Tibial nerve (tissue), 4 donors: Measurements from ENCODE around the gene ZNG1C. TPM values are rescaled to one million over a fixed set of nuclear protein-coding genes. Genes with fewer than 3 reads are reported as not detected.
"Not testable (repeated sequence)": the region's sequence is repeated elsewhere in the genome, so short reads cannot be mapped to it uniquely, and the experiment has no call there.

Experiments used
- DNase-seq, 2 donors: peaks; one replicate each; pipeline ENCODE4 v3.0.0-alpha.2; 2019; ENCODE audit warnings: low spot score in 2 of 2
- H3K27ac ChIP-seq, 4 donors: fragments of 200-600 bp; sonication (generic) in 3 of 4; one replicate each; pipeline ENCODE4 v1.5.1; 2017 to 2019; ENCODE audit warnings: mild to moderate bottlenecking in 1 of 4
- H3K27me3 ChIP-seq, 2 donors: fragments of 200-600 bp; sonication (generic) in 1 of 2; one replicate each; pipeline versions ENCODE4 v1.5.1 to v1.6.0; 2017 to 2019
- H3K36me3 ChIP-seq, 3 donors: fragments of 200-600 bp; sonication (generic); one replicate each; pipeline ENCODE4 v1.5.1; 2018 to 2019
- H3K4me1 ChIP-seq, 4 donors: fragments of 200-600 bp; sonication (generic) in 3 of 4; one replicate each; pipeline ENCODE4 v1.5.1; 2017 to 2019
- H3K4me3 ChIP-seq, 4 donors: fragments of 200-600 bp; sonication (generic) in 3 of 4; one replicate each; pipeline ENCODE4 v1.5.1; 2017 to 2019; ENCODE audit warnings: mild to moderate bottlenecking in 1 of 4, moderate library complexity in 1 of 4
- H3K9me3 ChIP-seq, 4 donors: fragments of 200-600 bp; sonication (generic) in 3 of 4; one replicate each; pipeline ENCODE4 v1.5.1; 2017 to 2019
- WGBS, 2 donors: methylation state at CpG; one replicate each; pipeline ENCODE4 v1.1.5; 2018; 5-methylcytosine and 5-hydroxymethylcytosine counted together
- total RNA-seq, 4 donors: library from RNA; depleted of rRNA; stranded (reverse); fragments of >200 nt; gene quantifications; one replicate each; pipeline ENCODE4 v1.1.0, GENCODE V29; 2016

The ZNG1C gene
- total RNA-seq, result 10 to 100 TPM; 12.2 to 24.6 (median 18.1) TPM

- DNase-seq, H3K27me3 ChIP-seq, H3K4me3 ChIP-seq, H3K36me3 ChIP-seq, H3K4me1 ChIP-seq, H3K27ac ChIP-seq, H3K9me3 ChIP-seq: not testable (repeated sequence)
- no CpG with 5 or more reads among the region's 32 CpGs for WGBS, 2 donors
Observed at GRCh38 chr9:68241683-68242082, at the start of gene ZNG1C. ZNG1C (plus strand) TSS chr9:68241983; CDS start chr9:68242032, 49 bp downstream.

GRCh38 chr9:68242437-68242836, 654 bp downstream of the ZNG1C start:
- H3K27ac ChIP-seq, H3K9me3 ChIP-seq, H3K4me1 ChIP-seq: not testable (repeated sequence)

GRCh38 chr9:68281041-68281440, 39.3 kb downstream of the ZNG1C start:
- H3K36me3 ChIP-seq, H3K4me3 ChIP-seq, DNase-seq, H3K9me3 ChIP-seq, H3K27ac ChIP-seq, H3K4me1 ChIP-seq, H3K27me3 ChIP-seq: not testable (repeated sequence)
- 95 to 98% methylated on average over 10 to 11 of the region's 16 CpGs for WGBS, 2 donors

More at GRCh38 chr9:68242437-68242836, 654 bp downstream of the ZNG1C start:
- H3K27me3 ChIP-seq, DNase-seq, H3K4me3 ChIP-seq, H3K36me3 ChIP-seq: not testable (repeated sequence)
- no CpG with 5 or more reads among the region's 11 CpGs for WGBS, 2 donors

- not testable (repeated sequence) for H3K4me1 ChIP-seq, H3K36me3 ChIP-seq
- WGBS, 2 donors, result no CpG with 5 or more reads among the region's 15 CpGs
Observed at GRCh38 chr9:68302567-68302966, 60.8 kb downstream of the ZNG1C start, which contains the start of gene FOXD4L3. FOXD4L3 (plus strand) TSS chr9:68302867; CDS start chr9:68302952, 85 bp downstream.

GRCh38 chr9:68303771-68304170, 62.0 kb downstream of the ZNG1C start:
- no CpG with 5 or more reads among the region's 30 CpGs for WGBS, 2 donors
- not testable (repeated sequence) for H3K27me3 ChIP-seq, H3K27ac ChIP-seq, H3K4me3 ChIP-seq, DNase-seq, H3K9me3 ChIP-seq, H3K4me1 ChIP-seq, H3K36me3 ChIP-seq

More at GRCh38 chr9:68302567-68302966, 60.8 kb downstream of the ZNG1C start, which contains the start of gene FOXD4L3:
- DNase-seq, H3K27me3 ChIP-seq, H3K9me3 ChIP-seq, H3K27ac ChIP-seq, H3K4me3 ChIP-seq: not testable (repeated sequence)

- WGBS, 2 donors, result 10% methylated on average over 6 of the region's 21 CpGs; no CpG with 5 or more reads in 1 of the 2 donors
- H3K4me1 ChIP-seq, result not testable (repeated sequence)
Observed at GRCh38 chr9:68304212-68304611, 62.4 kb downstream of the ZNG1C start.

GRCh38 chr9:68304777-68305176, 63.0 kb downstream of the ZNG1C start:
- not testable (repeated sequence) for H3K36me3 ChIP-seq, H3K27ac ChIP-seq, H3K4me1 ChIP-seq, H3K27me3 ChIP-seq, DNase-seq, H3K9me3 ChIP-seq, H3K4me3 ChIP-seq
- 30 to 35% methylated on average over 3 of the region's 4 CpGs for WGBS, 2 donors

More at GRCh38 chr9:68304212-68304611, 62.4 kb downstream of the ZNG1C start:
- H3K36me3 ChIP-seq, DNase-seq, H3K4me3 ChIP-seq, H3K27ac ChIP-seq, H3K9me3 ChIP-seq, H3K27me3 ChIP-seq: not testable (repeated sequence)

GRCh38 chr9:68305680-68306285, 64.0 kb downstream of the ZNG1C start:
- 16 to 34% methylated on average over 10 to 11 of the region's 21 CpGs for WGBS, 2 donors
- not testable (repeated sequence) for H3K36me3 ChIP-seq, H3K4me1 ChIP-seq, H3K9me3 ChIP-seq, H3K4me3 ChIP-seq, DNase-seq, H3K27ac ChIP-seq, H3K27me3 ChIP-seq

- H3K27me3 ChIP-seq, H3K9me3 ChIP-seq, H3K4me3 ChIP-seq, H3K27ac ChIP-seq, H3K36me3 ChIP-seq, DNase-seq, H3K4me1 ChIP-seq: not testable (repeated sequence)
- WGBS, 2 donors, result 17% methylated on average over 20 of the region's 37 CpGs; no CpG with 5 or more reads in 1 of the 2 donors
Observed at GRCh38 chr9:68306391-68306964, 64.7 kb downstream of the ZNG1C start.

- H3K4me3 ChIP-seq, H3K9me3 ChIP-seq, DNase-seq, H3K36me3 ChIP-seq, H3K4me1 ChIP-seq, H3K27ac ChIP-seq, H3K27me3 ChIP-seq: not testable (repeated sequence)
- WGBS, 2 donors, result 8 to 51% methylated on average over 13 to 16 of the region's 35 CpGs
Observed at GRCh38 chr9:68307127-68307526, 65.3 kb downstream of the ZNG1C start.

GRCh38 chr9:68307654-68308053, 65.9 kb downstream of the ZNG1C start:
- not testable (repeated sequence) for H3K4me3 ChIP-seq, DNase-seq, H3K27me3 ChIP-seq, H3K27ac ChIP-seq, H3K4me1 ChIP-seq, H3K36me3 ChIP-seq, H3K9me3 ChIP-seq
- 27 to 46% methylated on average over 16 to 17 of the region's 21 CpGs for WGBS, 2 donors

GRCh38 chr9:68311208-68311607, 69.4 kb downstream of the ZNG1C start:
- H3K36me3 ChIP-seq, H3K4me3 ChIP-seq, H3K27ac ChIP-seq, H3K27me3 ChIP-seq, H3K9me3 ChIP-seq, DNase-seq, H3K4me1 ChIP-seq: not testable (repeated sequence)
- no CpG with 5 or more reads among the region's 5 CpGs for WGBS, 2 donors

GRCh38 chr9:68318209-68318608, 76.4 kb downstream of the ZNG1C start:
- H3K4me1 ChIP-seq, H3K27ac ChIP-seq, H3K9me3 ChIP-seq, H3K27me3 ChIP-seq, H3K36me3 ChIP-seq, DNase-seq, H3K4me3 ChIP-seq: not testable (repeated sequence)
- 78% methylated on average over 10 of the region's 10 CpGs for WGBS, 2 donors

GRCh38 chr9:68323749-68324148, 82.0 kb downstream of the ZNG1C start:
- H3K27ac ChIP-seq, H3K4me3 ChIP-seq, H3K27me3 ChIP-seq, H3K4me1 ChIP-seq, H3K36me3 ChIP-seq, DNase-seq, H3K9me3 ChIP-seq: not testable (repeated sequence)
- no CpG with 5 or more reads among the region's 24 CpGs for WGBS, 2 donors
